Keratinocyte (primary cell): ENCODE measurements around the gene XBP1. TPM values are rescaled to one million over a fixed set of nuclear protein-coding genes. Genes with fewer than 3 reads are reported as not detected.

Experiments used
- DNase-seq: peaks from one replicate; pipeline ENCODE4 v3.0.0-alpha.2; 2011; ENCODE audit warnings: low read depth, missing footprints, low spot score
- FAIRE-seq: peaks from 2 replicates; lab custom pipeline; 2011; peaks lifted over from hg19 to GRCh38; lab: Jason Lieb, UNC
- H2AFZ ChIP-seq: 2 replicates; pipeline ENCODE4 v1.6.0; 2012; ENCODE audit warnings: low read length, control low read depth, inconsistent platforms; ENCODE audit not compliant: control insufficient read depth
- H3K27ac ChIP-seq: 2 replicates; pipeline ENCODE4 v1.5.1; 2011; ENCODE audit warnings: low read length; ENCODE audit not compliant: control insufficient read depth, insufficient read depth
- H3K27me3 ChIP-seq: 3 replicates; pipeline ENCODE4 v1.6.0; 2011; ENCODE audit warnings: low read length; ENCODE audit not compliant: control insufficient read depth, insufficient read depth; ENCODE audit errors: extremely low read depth
- H3K36me3 ChIP-seq, 2 experiments: 2 replicates in 1 of 2; 3 replicates in 1 of 2; pipeline ENCODE4 v1.5.1; 2011; ENCODE audit warnings: low read length in 2 of 2, mild to moderate bottlenecking in 1 of 2; ENCODE audit not compliant: control insufficient read depth in 2 of 2, insufficient read depth in 2 of 2; ENCODE audit errors: extremely low read depth in 1 of 2
- H3K4me1 ChIP-seq: 3 replicates; pipeline ENCODE4 v1.5.1; 2011; ENCODE audit warnings: low read length; ENCODE audit not compliant: control insufficient read depth, insufficient read depth; ENCODE audit errors: extremely low read depth
- H3K4me2 ChIP-seq: 3 replicates; pipeline ENCODE4 v1.6.0; 2011; ENCODE audit warnings: low read depth, low read length; ENCODE audit not compliant: control insufficient read depth, insufficient read depth; ENCODE audit errors: extremely low read depth
- H3K4me3 ChIP-seq, 3 experiments: fragments of 200-600 bp in 1 of 3; sonication (generic) in 1 of 3; 2 replicates in 2 of 3; 3 replicates in 1 of 3; pipeline ENCODE4 v1.5.1; 2011 to 2016; ENCODE audit warnings: low read length in 3 of 3, mild to moderate bottlenecking in 3 of 3, control low read depth in 2 of 3, inconsistent platforms in 1 of 3, low read depth in 1 of 3, mixed read lengths in 1 of 3, mixed run types in 1 of 3, moderate library complexity in 1 of 3; ENCODE audit not compliant: control insufficient read depth in 2 of 3, insufficient read depth in 2 of 3; ENCODE audit errors: extremely low read depth in 1 of 3
- H3K79me2 ChIP-seq: 2 replicates; pipeline ENCODE4 v1.6.0; 2012; ENCODE audit warnings: low read length; ENCODE audit not compliant: control insufficient read depth, insufficient read depth
- H3K9ac ChIP-seq: 3 replicates; pipeline ENCODE4 v1.6.0; 2011; ENCODE audit warnings: low read length; ENCODE audit not compliant: control insufficient read depth, insufficient read depth; ENCODE audit errors: extremely low read depth
- H3K9me1 ChIP-seq: 3 replicates; pipeline ENCODE4 v1.6.0; 2011; ENCODE audit warnings: low read length; ENCODE audit not compliant: control insufficient read depth, insufficient read depth; ENCODE audit errors: extremely low read depth
- H3K9me3 ChIP-seq: 2 replicates; pipeline ENCODE4 v1.5.1; 2012; ENCODE audit warnings: low read depth, low read length; ENCODE audit not compliant: control insufficient read depth
- H4K20me1 ChIP-seq: 3 replicates; pipeline ENCODE4 v1.6.0; 2011; ENCODE audit warnings: low read length; ENCODE audit not compliant: control insufficient read depth, insufficient read depth; ENCODE audit errors: extremely low read depth
- EZH2 ChIP-seq: IDR thresholded peaks from one replicate; pipeline ENCODE4 v1.6.1; 2012; ENCODE audit warnings: inconsistent platforms, mild to moderate bottlenecking, low read length, moderate library complexity
- dilution Hi-C: fragments of 300-500 bp; cut with MboI; formaldehyde crosslinking; loops from one replicate; pipeline ENCODE4 v1.7.0; 2020; ENCODE audit warnings: low sequenced_read_pairs; ENCODE audit not compliant: extremely low pct_ligation_motif_present
- polyA plus RNA-seq, 5 experiments: library from polyadenylated mRNA; depleted of rRNA in 3 of 5; stranded (reverse) in 3 of 5; stranded (forward) in 1 of 5; unstranded in 1 of 5; fragments of >200 nt; gene quantifications; 1 replicate in 1 of 5; 2 replicates in 3 of 5; 3 replicates in 1 of 5; pipeline versions ENCODE4 v1.2.1 to v1.2.3, GENCODE V29; 2011 to 2012; ENCODE audit warnings: missing spikeins in 2 of 5, low read depth in 1 of 5, low replicate concordance in 1 of 5
- TF ChIP-seq, protein P1 (sequence below), 3 experiments: IDR thresholded peaks in 1 of 3; conservative IDR thresholded peaks in 1 of 3; optimal IDR thresholded peaks in 1 of 3; 2 replicates in 2 of 3; 3 replicates in 1 of 3; pipeline versions ENCODE3 to v1.5.1; 2011; ENCODE audit warnings: low read length in 3 of 3, mild to moderate bottlenecking in 3 of 3, moderate library complexity in 2 of 3, control low read depth in 1 of 3, inconsistent platforms in 1 of 3; ENCODE audit not compliant: insufficient read depth in 2 of 3; ENCODE audit errors: extremely low read depth in 1 of 3

XBP1 gene
- polyA plus RNA-seq, 1 donor (not counting 4 experiments of a cell fraction or from before 2014, with no cell fraction given), result 88.7 TPM

- Histone ChIP-seq H3K27me3 (no peaks in the 10 kb centered on the region), H3K79me2 (peaks cover 38% of the 10 kb centered on the region), H3K4me3 (no peak overlapping the region), H3K9me1 (no peaks in the 10 kb centered on the region), H3K9me3 (no peaks in the 10 kb centered on the region), H3K27ac (no peak overlapping the region), H3K4me1 (peaks cover 8% of the 10 kb centered on the region), H3K4me2 (no peak overlapping the region), H3K36me3 (peaks cover 19 to 40% of the 10 kb centered on the region in 2 experiments), H4K20me1 (peaks cover 17% of the 10 kb centered on the region), H2AFZ (no peak overlapping the region), H3K9ac (no peak overlapping the region)
- dilution Hi-C loops, result no loop called here
- TF ChIP-seq, protein P1, sequence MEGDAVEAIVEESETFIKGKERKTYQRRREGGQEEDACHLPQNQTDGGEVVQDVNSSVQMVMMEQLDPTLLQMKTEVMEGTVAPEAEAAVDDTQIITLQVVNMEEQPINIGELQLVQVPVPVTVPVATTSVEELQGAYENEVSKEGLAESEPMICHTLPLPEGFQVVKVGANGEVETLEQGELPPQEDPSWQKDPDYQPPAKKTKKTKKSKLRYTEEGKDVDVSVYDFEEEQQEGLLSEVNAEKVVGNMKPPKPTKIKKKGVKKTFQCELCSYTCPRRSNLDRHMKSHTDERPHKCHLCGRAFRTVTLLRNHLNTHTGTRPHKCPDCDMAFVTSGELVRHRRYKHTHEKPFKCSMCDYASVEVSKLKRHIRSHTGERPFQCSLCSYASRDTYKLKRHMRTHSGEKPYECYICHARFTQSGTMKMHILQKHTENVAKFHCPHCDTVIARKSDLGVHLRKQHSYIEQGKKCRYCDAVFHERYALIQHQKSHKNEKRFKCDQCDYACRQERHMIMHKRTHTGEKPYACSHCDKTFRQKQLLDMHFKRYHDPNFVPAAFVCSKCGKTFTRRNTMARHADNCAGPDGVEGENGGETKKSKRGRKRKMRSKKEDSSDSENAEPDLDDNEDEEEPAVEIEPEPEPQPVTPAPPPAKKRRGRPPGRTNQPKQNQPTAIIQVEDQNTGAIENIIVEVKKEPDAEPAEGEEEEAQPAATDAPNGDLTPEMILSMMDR (optimal IDR thresholded peaks at IDR 0.05 in 1 of 3, IDR thresholded peaks at IDR 0.05 in 1 of 3, conservative IDR thresholded peaks at IDR 0.05 in 1 of 3; ENCODE audit: extremely low read depth in 1 of 3, insufficient read depth in 2 of 3, low read length in 3 of 3), result no peak
- no peak for TF ChIP-seq EZH2
- FAIRE-seq, result no peak
- no peak for DNase-seq
These were observed 6.3 kb downstream of the XBP1 start for GRCh38 chr22:28793976-28794584.

DNA sequence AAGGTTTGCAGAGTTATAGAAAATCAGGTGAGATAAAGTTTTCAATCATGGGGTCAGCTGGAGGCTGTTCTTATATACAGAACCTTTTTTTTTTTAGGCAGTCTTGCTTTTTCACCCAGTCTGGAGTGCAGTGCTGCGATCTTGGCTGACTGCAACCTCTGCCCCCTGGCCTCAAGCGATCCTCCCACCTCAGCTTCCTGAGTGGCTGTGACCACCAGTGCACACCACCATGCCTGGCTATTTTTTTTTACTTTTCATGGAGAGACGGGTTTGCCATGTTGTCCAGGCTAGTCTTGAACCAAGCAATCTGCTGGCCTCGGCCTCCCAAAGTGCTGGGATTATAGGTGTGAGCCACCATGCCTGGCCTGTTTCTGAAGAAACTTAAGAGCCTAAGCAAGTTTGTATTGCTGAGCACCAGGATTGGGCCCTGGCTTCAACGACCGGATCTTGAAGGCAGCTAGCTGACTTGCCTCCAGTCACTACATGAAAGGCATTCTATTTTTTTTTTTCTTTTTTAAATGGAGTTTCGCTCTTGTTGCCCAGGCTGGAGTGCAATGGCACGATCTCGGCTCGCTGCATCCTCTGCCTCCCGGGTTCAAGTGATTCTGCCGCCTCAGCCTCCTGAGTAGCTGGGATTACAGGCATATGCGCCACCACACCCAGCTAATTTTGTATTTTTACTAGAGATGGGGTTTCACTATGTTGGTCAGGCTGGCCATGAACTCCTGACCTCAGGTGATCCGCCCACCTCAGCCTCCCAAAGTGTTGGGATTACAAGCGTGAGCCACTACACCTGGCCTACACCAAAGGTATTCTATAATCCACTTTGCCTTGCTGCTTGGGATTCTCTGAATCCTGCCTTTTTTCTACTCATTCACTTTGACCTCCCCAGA, 7.6 kb downstream of the XBP1 start:
- peaks cover 20 to 36% of the 10 kb centered on the region in 2 experiments for H3K36me3 ChIP-seq
- H3K9me1 ChIP-seq, result no peaks in the 10 kb centered on the region
- no peaks in the 10 kb centered on the region for H3K9me3 ChIP-seq
- TF ChIP-seq, protein P1 (optimal IDR thresholded peaks at IDR 0.05 in 1 of 3, IDR thresholded peaks at IDR 0.05 in 1 of 3, conservative IDR thresholded peaks at IDR 0.05 in 1 of 3; ENCODE audit: extremely low read depth in 1 of 3, insufficient read depth in 2 of 3, low read length in 3 of 3), result no peak
- no peak for TF ChIP-seq EZH2
- dilution Hi-C loops, result no loop called here
- no peak overlapping the region for H3K4me2 ChIP-seq
- FAIRE-seq, result no peak
- no peak for DNase-seq
- no peak overlapping the region for H3K27ac ChIP-seq
- no peak overlapping the region for H3K9ac ChIP-seq
- H3K79me2 ChIP-seq, result peaks cover 25% of the 10 kb centered on the region
- peaks cover under 1% of the 10 kb centered on the region for H3K4me1 ChIP-seq
- peaks cover 17% of the 10 kb centered on the region for H4K20me1 ChIP-seq
- no peak overlapping the region for H2AFZ ChIP-seq
- no peak overlapping the region for H3K4me3 ChIP-seq
- H3K27me3 ChIP-seq, result no peaks in the 10 kb centered on the region
